Astrocyte (in vitro differentiated cells and primary cell): Measurements from ENCODE around the gene ANKRD33B. TPM values are rescaled to one million over a fixed set of nuclear protein-coding genes. Genes with fewer than 3 reads are reported as not detected.

ENCODE experiments used
- DNase-seq: peaks from one replicate; pipeline ENCODE4 v3.0.0-alpha.2; 2010; ENCODE audit warnings: low read depth
- FAIRE-seq: peaks from 2 replicates; lab custom pipeline; 2011; peaks lifted over from hg19 to GRCh38; lab: Jason Lieb, UNC
- H2AFZ ChIP-seq: 2 replicates; pipeline ENCODE4 v1.6.0; 2012; ENCODE audit warnings: low read depth, low read length, inconsistent platforms
- H3K27ac ChIP-seq: 2 replicates; pipeline ENCODE4 v1.5.1; 2011; ENCODE audit warnings: low read depth, low read length, inconsistent platforms
- H3K27me3 ChIP-seq: 2 replicates; pipeline ENCODE4 v1.6.0; 2011; ENCODE audit warnings: low read length, inconsistent platforms; ENCODE audit not compliant: insufficient read depth
- H3K36me3 ChIP-seq: 2 replicates; pipeline ENCODE4 v1.5.1; 2011; ENCODE audit warnings: low read length, inconsistent platforms; ENCODE audit not compliant: insufficient read depth
- H3K4me1 ChIP-seq: 2 replicates; pipeline ENCODE4 v1.5.1; 2011; ENCODE audit warnings: low read length, inconsistent platforms; ENCODE audit not compliant: insufficient read depth
- H3K4me2 ChIP-seq: 2 replicates; pipeline ENCODE4 v1.6.0; 2012; ENCODE audit warnings: low read length, inconsistent platforms
- H3K4me3 ChIP-seq: 2 replicates; pipeline ENCODE4 v1.5.1; 2011; ENCODE audit warnings: low read depth, mild to moderate bottlenecking, low read length, inconsistent platforms; ENCODE audit not compliant: insufficient read depth
- H3K79me2 ChIP-seq: 2 replicates; pipeline ENCODE4 v1.6.0; 2012; ENCODE audit warnings: mild to moderate bottlenecking, low read length, inconsistent platforms; ENCODE audit not compliant: insufficient read depth
- H3K9ac ChIP-seq: 2 replicates; pipeline ENCODE4 v1.6.0; 2012; ENCODE audit warnings: mild to moderate bottlenecking, low read length, inconsistent platforms
- H3K9me3 ChIP-seq: 2 replicates; pipeline ENCODE4 v1.5.1; 2012; ENCODE audit warnings: low read depth, mild to moderate bottlenecking, low read length, inconsistent platforms; ENCODE audit not compliant: insufficient read depth
- H4K20me1 ChIP-seq: 2 replicates; pipeline ENCODE4 v1.6.0; 2012; ENCODE audit warnings: low read length, inconsistent platforms; ENCODE audit not compliant: insufficient read depth
- H3K27ac Mint-ChIP-seq: one replicate; pipeline ENCODE4 v1.8.0; 2021; ENCODE audit warnings: mild to moderate bottlenecking, mixed read lengths; ENCODE audit not compliant: unreplicated experiment
- H3K27me3 Mint-ChIP-seq: one replicate; pipeline ENCODE4 v1.8.0; 2021; ENCODE audit warnings: low read depth, mixed read lengths; ENCODE audit not compliant: unreplicated experiment
- H3K36me3 Mint-ChIP-seq: one replicate; pipeline ENCODE4 v1.8.0; 2021; ENCODE audit warnings: low read depth, mixed read lengths; ENCODE audit not compliant: unreplicated experiment
- H3K4me1 Mint-ChIP-seq: one replicate; pipeline ENCODE4 v1.8.0; 2021; ENCODE audit warnings: low read depth, mixed read lengths; ENCODE audit not compliant: unreplicated experiment
- H3K4me3 Mint-ChIP-seq: one replicate; pipeline ENCODE4 v1.8.0; 2021; ENCODE audit warnings: mild to moderate bottlenecking, moderate library complexity, mixed read lengths; ENCODE audit not compliant: unreplicated experiment
- H3K9me3 Mint-ChIP-seq: one replicate; pipeline ENCODE4 v1.8.0; 2021; ENCODE audit warnings: mild to moderate bottlenecking, mixed read lengths; ENCODE audit not compliant: unreplicated experiment
- CTCF ChIP-seq: IDR thresholded peaks from 2 replicates; pipeline ENCODE4 v1.5.1; 2011; ENCODE audit warnings: low read depth, mild to moderate bottlenecking, inconsistent platforms, low read length, moderate library complexity; ENCODE audit not compliant: insufficient read depth
- EZH2 ChIP-seq: IDR thresholded peaks from 2 replicates; pipeline ENCODE4 v1.6.1; 2012; ENCODE audit warnings: mild to moderate bottlenecking, low read length, inconsistent platforms; ENCODE audit not compliant: insufficient read depth
- total RNA-seq: library from RNA; stranded (reverse); gene quantifications from 2 replicates; pipeline ENCODE4 v1.2.1, GENCODE V29; 2021

The ANKRD33B gene
- total RNA-seq, 1 donor from 2014 or later, result 22.7 TPM

GRCh38 chr5:10536931-10537579 is 26.8 kb upstream of the ANKRD33B start:
- H3K36me3 Mint-ChIP-seq, result peaks cover 3% of the 10 kb centered on the region
- Histone ChIP-seq H4K20me1 (no peaks in the 10 kb centered on the region), H3K79me2 (no peaks in the 10 kb centered on the region), H3K27me3 (no peaks in the 10 kb centered on the region), H3K4me2 (no peak overlapping the region), H3K36me3 (no peaks in the 10 kb centered on the region), H3K4me3 (no peak overlapping the region), H2AFZ (peak overlapping the region; percentile 62), H3K4me1 (peaks cover 3% of the 10 kb centered on the region), H3K27ac (no peak overlapping the region), H3K9me3 (no peaks in the 10 kb centered on the region), H3K9ac (no peak overlapping the region)
- no peaks in the 10 kb centered on the region for H3K9me3 Mint-ChIP-seq
- H3K4me1 Mint-ChIP-seq, result peaks cover 17% of the 10 kb centered on the region
- FAIRE-seq, result no peak
- H3K4me3 Mint-ChIP-seq, result no peak overlapping the region
- H3K27me3 Mint-ChIP-seq, result peaks cover 16% of the 10 kb centered on the region
- TF ChIP-seq CTCF (no peak), EZH2 (no peak)
- no peak overlapping the region for H3K27ac Mint-ChIP-seq
- DNase-seq, result no peak

- Histone ChIP-seq H3K4me3 (no peak overlapping the region), H3K4me1 (peaks cover 3% of the 10 kb centered on the region), H3K27ac (no peak overlapping the region), H3K9me3 (no peaks in the 10 kb centered on the region), H4K20me1 (no peaks in the 10 kb centered on the region), H3K9ac (no peak overlapping the region), H3K79me2 (no peaks in the 10 kb centered on the region), H3K4me2 (no peak overlapping the region), H3K36me3 (no peaks in the 10 kb centered on the region), H2AFZ (no peak overlapping the region), H3K27me3 (no peaks in the 10 kb centered on the region)
- H3K27ac Mint-ChIP-seq, result no peak overlapping the region
- TF ChIP-seq EZH2, result no peak
- TF ChIP-seq CTCF, result no peak
- peaks cover 3% of the 10 kb centered on the region for H3K36me3 Mint-ChIP-seq
- H3K27me3 Mint-ChIP-seq, result peaks cover 16% of the 10 kb centered on the region
- no peaks in the 10 kb centered on the region for H3K9me3 Mint-ChIP-seq
- DNase-seq (no peak), FAIRE-seq (no peak)
- H3K4me3 Mint-ChIP-seq, result no peak overlapping the region
- peaks cover 17% of the 10 kb centered on the region for H3K4me1 Mint-ChIP-seq
Observed at GRCh38 chr5:10537624-10538023, 26.2 kb upstream of the ANKRD33B start.

GRCh38 chr5:10538103-10538788 is 25.6 kb upstream of the ANKRD33B start:
- Mint-ChIP-seq H3K9me3 (no peaks in the 10 kb centered on the region), H3K36me3 (peaks cover 3% of the 10 kb centered on the region), H3K4me3 (no peak overlapping the region), H3K4me1 (peaks cover 17% of the 10 kb centered on the region), H3K27ac (no peak overlapping the region), H3K27me3 (peaks cover 14% of the 10 kb centered on the region)
- no peak for TF ChIP-seq CTCF
- TF ChIP-seq EZH2, result no peak
- Histone ChIP-seq H3K9me3 (no peaks in the 10 kb centered on the region), H3K9ac (no peak overlapping the region), H3K4me1 (peaks cover 3% of the 10 kb centered on the region), H3K27ac (no peak overlapping the region), H3K79me2 (no peaks in the 10 kb centered on the region), H2AFZ (no peak overlapping the region), H4K20me1 (no peaks in the 10 kb centered on the region), H3K27me3 (no peaks in the 10 kb centered on the region), H3K4me3 (no peak overlapping the region), H3K4me2 (no peak overlapping the region), H3K36me3 (no peaks in the 10 kb centered on the region)
- no peak for FAIRE-seq
- no peak for DNase-seq
